ENCODE measurements around the gene TMEM184B.
"Not testable (repeated sequence)": the region's sequence is repeated elsewhere in the genome, so short reads cannot be mapped to it uniquely, and the experiment has no call there.

TMEM184B gene

GRCh38 chr22:38238519-38239071 lies 34.2 kb downstream of the TMEM184B start:
- Histone ChIP-seq H3K36me3 (peaks cover 63% of the 10 kb centered on the region), H3K27me3 (no peaks in the 10 kb centered on the region), H3K4me3 (ENCODE audit: low read depth in 1 of 2, low read length in 1 of 2) (no peak overlapping the region), H3K9me3 (no peaks in the 10 kb centered on the region), H3K4me1 (ENCODE audit: control insufficient read depth in 1 of 2, insufficient read depth in 1 of 2, low read depth in 1 of 2, low read length in 1 of 2) (no peaks in the 10 kb centered on the region), H3K27ac (no peak overlapping the region)
- TF ChIP-seq CTCF (IDR thresholded peaks at IDR 0.05), result no peak

GRCh38 chr22:38236786-38237185 lies 36.0 kb downstream of the TMEM184B start:
- Histone ChIP-seq H3K27me3 (no peaks in the 10 kb centered on the region), H3K36me3 (peaks cover 69% of the 10 kb centered on the region), H3K4me1 (ENCODE audit: control insufficient read depth in 1 of 2, insufficient read depth in 1 of 2, low read depth in 1 of 2, low read length in 1 of 2) (no peaks in the 10 kb centered on the region), H3K4me3 (ENCODE audit: low read depth in 1 of 2, low read length in 1 of 2) (no peak overlapping the region), H3K27ac (no peak overlapping the region), H3K9me3 (no peaks in the 10 kb centered on the region)
- no peak for TF ChIP-seq CTCF (IDR thresholded peaks at IDR 0.05)

GRCh38 chr22:38235240-38235850 lies 37.5 kb downstream of the TMEM184B start:
- no peak for TF ChIP-seq CTCF (IDR thresholded peaks at IDR 0.05)
- Histone ChIP-seq H3K27me3 (no peaks in the 10 kb centered on the region), H3K4me3 (ENCODE audit: low read depth in 1 of 2, low read length in 1 of 2) (no peak overlapping the region), H3K27ac (no peak overlapping the region), H3K36me3 (peaks cover 84% of the 10 kb centered on the region), H3K4me1 (ENCODE audit: control insufficient read depth in 1 of 2, insufficient read depth in 1 of 2, low read depth in 1 of 2, low read length in 1 of 2) (peaks cover 4 to 9% of the 10 kb centered on the region in 2 experiments), H3K9me3 (no peaks in the 10 kb centered on the region)

- H3K9me3 ChIP-seq, result not testable (repeated sequence)
These were observed 39.0 kb downstream of the TMEM184B start for GRCh38 chr22:38233856-38234255.

GRCh38 chr22:38233427-38233826 lies 39.4 kb downstream of the TMEM184B start:
- Histone ChIP-seq H3K27ac (no peak overlapping the region), H3K4me3 (ENCODE audit: low read depth in 1 of 2, low read length in 1 of 2) (no peak overlapping the region), H3K36me3 (peaks cover 84% of the 10 kb centered on the region), H3K4me1 (ENCODE audit: control insufficient read depth in 1 of 2, insufficient read depth in 1 of 2, low read depth in 1 of 2, low read length in 1 of 2) (peaks cover 4 to 12% of the 10 kb centered on the region in 2 experiments), H3K27me3 (no peaks in the 10 kb centered on the region), H3K9me3 (no peaks in the 10 kb centered on the region)
- no peak for TF ChIP-seq CTCF (IDR thresholded peaks at IDR 0.05)

More at GRCh38 chr22:38233856-38234255, 39.0 kb downstream of the TMEM184B start:
- H3K4me3 ChIP-seq (ENCODE audit: low read depth in 1 of 2, low read length in 1 of 2); H3K27me3 ChIP-seq; H3K27ac ChIP-seq: not testable (repeated sequence)
- Histone ChIP-seq H3K4me1 (ENCODE audit: control insufficient read depth in 1 of 2, insufficient read depth in 1 of 2, low read depth in 1 of 2, low read length in 1 of 2) (peaks cover 4 to 12% of the 10 kb centered on the region in 2 experiments), H3K36me3 (peaks cover 84% of the 10 kb centered on the region)

- Histone ChIP-seq H3K9me3 (no peaks in the 10 kb centered on the region), H3K36me3 (peaks cover 92% of the 10 kb centered on the region), H3K4me1 (ENCODE audit: control insufficient read depth in 1 of 2, insufficient read depth in 1 of 2, low read depth in 1 of 2, low read length in 1 of 2) (peaks cover 4 to 12% of the 10 kb centered on the region in 2 experiments), H3K27ac (no peak overlapping the region), H3K27me3 (no peaks in the 10 kb centered on the region), H3K4me3 (ENCODE audit: low read depth in 1 of 2, low read length in 1 of 2) (no peak overlapping the region)
- no peak for TF ChIP-seq CTCF (IDR thresholded peaks at IDR 0.05)
These were observed 40.6 kb downstream of the TMEM184B start for GRCh38 chr22:38232196-38232595.

Data from neutrophil (primary cell).